22Rv1 (cell line): ENCODE data around the gene DDC.

ENCODE experiments used
- CTCF ChIP-seq: fragments of 450-650 bp; IDR thresholded peaks from 2 replicates; pipeline ENCODE4 v1.5.1; 2017; ENCODE audit warnings: mild to moderate bottlenecking
- ZFX ChIP-seq: fragments of 450-650 bp; IDR thresholded peaks from 2 replicates; pipeline ENCODE4 v1.6.1; 2017; ENCODE audit warnings: antibody characterized with exemption, borderline replicate concordance

- TF ChIP-seq CTCF (no peak), ZFX (no peak)
Observed at GRCh38 chr7:50491943-50492342, 73.3 kb downstream of the DDC start.
